Uterus (tissue), 4 donors: ENCODE measurements around the gene RARRES2. TPM values are rescaled to one million over a fixed set of nuclear protein-coding genes. Genes with fewer than 3 reads are reported as not detected.

Experiments
- DNase-seq, 2 donors: peaks; one replicate each; pipeline ENCODE4 v3.0.0-alpha.2; 2019 to 2020
- H3K27ac ChIP-seq, 2 donors: fragments of 200-600 bp; sonication (generic); 1 replicate in 1 of 2; 2 replicates in 1 of 2; pipeline ENCODE4 v1.5.1; 2016 to 2018
- H3K27me3 ChIP-seq, 2 donors: fragments of 200-600 bp; sonication (generic); one replicate each; pipeline ENCODE4 v1.5.1; 2018 to 2019; ENCODE audit warnings: control low read depth in 1 of 2
- H3K36me3 ChIP-seq, 2 donors: fragments of 200-600 bp; sonication (generic); one replicate each; pipeline ENCODE4 v1.5.1; 2019; ENCODE audit warnings: control low read depth in 1 of 2
- H3K4me1 ChIP-seq, 2 donors: fragments of 200-600 bp; sonication (generic); one replicate each; pipeline ENCODE4 v1.5.1; 2018 to 2019; ENCODE audit warnings: control low read depth in 1 of 2
- H3K4me3 ChIP-seq, 2 donors: fragments of 200-600 bp; sonication (generic); 1 replicate in 1 of 2; 2 replicates in 1 of 2; pipeline ENCODE4 v1.5.1; 2018 to 2019; ENCODE audit warnings: mild to moderate bottlenecking in 1 of 2
- H3K9me3 ChIP-seq, 2 donors: fragments of 200-600 bp; sonication (generic); one replicate each; pipeline ENCODE4 v1.5.1; 2019; ENCODE audit warnings: control low read depth in 1 of 2
- POLR2A ChIP-seq, 2 donors: fragments of 450-650 bp; IDR thresholded peaks; one replicate each; pipeline ENCODE4 v1.6.1; 2016; ENCODE audit warnings: antibody characterized with exemption in 2 of 2, mild to moderate bottlenecking in 1 of 2, moderate library complexity in 1 of 2
- intact Hi-C: fragments of 100-400 bp; cut with DNase I; formaldehyde crosslinking; loops from one replicate; pipeline ENCODE4 v1.15.1; 2023; ENCODE audit warnings: low total_unique reads
- total RNA-seq, 4 donors: library from RNA; depleted of rRNA in 3 of 4; stranded (reverse); fragments of >200 nt in 3 of 4; gene quantifications; one replicate each; pipeline versions ENCODE4 v1.1.0 to v1.2.4, GENCODE V29; 2014 to 2023
- TF ChIP-seq, protein P1 (sequence below), 4 experiments: fragments of 200-600 bp in 2 of 4; fragments of 450-650 bp in 2 of 4; sonication (generic) in 2 of 4; IDR thresholded peaks; one replicate each; pipeline ENCODE4 v1.5.1; 2016 to 2019; ENCODE audit warnings: antibody characterized with exemption in 4 of 4, mild to moderate bottlenecking in 2 of 4, moderate library complexity in 1 of 4
- donor health status: DM: yes; HTN: yes; CAD: no.

Gene RARRES2
- total RNA-seq, 4 donors from 2014 or later = 128 to 536 (median 236) TPM

DNA sequence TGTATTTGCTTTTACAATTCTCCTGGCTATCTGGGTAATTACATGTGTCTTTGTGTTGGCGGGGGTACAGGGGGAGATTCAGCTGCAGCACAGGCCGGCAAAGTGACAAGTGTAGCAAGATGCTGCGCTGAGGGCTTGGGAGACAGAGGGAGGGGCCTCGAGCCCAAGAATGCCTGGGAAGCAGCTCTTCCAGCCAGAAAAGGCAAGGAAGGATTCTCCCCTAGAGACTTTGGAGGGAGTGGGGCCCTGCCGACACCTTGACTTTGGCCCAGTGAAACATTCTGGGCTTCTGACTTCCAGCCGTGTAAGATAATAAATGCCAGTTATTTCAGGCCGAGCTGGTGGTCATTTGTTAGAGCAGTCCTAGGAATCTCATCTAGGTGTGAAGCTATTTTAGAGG, 20.0 kb upstream of the RARRES2 start:
- intact Hi-C loops = no loop called here
- Histone ChIP-seq H3K4me3 (no peak overlapping the region), H3K27ac (no peak overlapping the region), H3K36me3 (no peaks in the 10 kb centered on the region), H3K9me3 (no peaks in the 10 kb centered on the region), H3K4me1 (no peaks in the 10 kb centered on the region), H3K27me3 (no peaks in the 10 kb centered on the region)
- no peak for DNase-seq
- no peak for TF ChIP-seq POLR2A (IDR thresholded peaks at IDR 0.05)
- TF ChIP-seq, protein P1, sequence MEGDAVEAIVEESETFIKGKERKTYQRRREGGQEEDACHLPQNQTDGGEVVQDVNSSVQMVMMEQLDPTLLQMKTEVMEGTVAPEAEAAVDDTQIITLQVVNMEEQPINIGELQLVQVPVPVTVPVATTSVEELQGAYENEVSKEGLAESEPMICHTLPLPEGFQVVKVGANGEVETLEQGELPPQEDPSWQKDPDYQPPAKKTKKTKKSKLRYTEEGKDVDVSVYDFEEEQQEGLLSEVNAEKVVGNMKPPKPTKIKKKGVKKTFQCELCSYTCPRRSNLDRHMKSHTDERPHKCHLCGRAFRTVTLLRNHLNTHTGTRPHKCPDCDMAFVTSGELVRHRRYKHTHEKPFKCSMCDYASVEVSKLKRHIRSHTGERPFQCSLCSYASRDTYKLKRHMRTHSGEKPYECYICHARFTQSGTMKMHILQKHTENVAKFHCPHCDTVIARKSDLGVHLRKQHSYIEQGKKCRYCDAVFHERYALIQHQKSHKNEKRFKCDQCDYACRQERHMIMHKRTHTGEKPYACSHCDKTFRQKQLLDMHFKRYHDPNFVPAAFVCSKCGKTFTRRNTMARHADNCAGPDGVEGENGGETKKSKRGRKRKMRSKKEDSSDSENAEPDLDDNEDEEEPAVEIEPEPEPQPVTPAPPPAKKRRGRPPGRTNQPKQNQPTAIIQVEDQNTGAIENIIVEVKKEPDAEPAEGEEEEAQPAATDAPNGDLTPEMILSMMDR (IDR thresholded peaks at IDR 0.05) = no peak

DNA sequence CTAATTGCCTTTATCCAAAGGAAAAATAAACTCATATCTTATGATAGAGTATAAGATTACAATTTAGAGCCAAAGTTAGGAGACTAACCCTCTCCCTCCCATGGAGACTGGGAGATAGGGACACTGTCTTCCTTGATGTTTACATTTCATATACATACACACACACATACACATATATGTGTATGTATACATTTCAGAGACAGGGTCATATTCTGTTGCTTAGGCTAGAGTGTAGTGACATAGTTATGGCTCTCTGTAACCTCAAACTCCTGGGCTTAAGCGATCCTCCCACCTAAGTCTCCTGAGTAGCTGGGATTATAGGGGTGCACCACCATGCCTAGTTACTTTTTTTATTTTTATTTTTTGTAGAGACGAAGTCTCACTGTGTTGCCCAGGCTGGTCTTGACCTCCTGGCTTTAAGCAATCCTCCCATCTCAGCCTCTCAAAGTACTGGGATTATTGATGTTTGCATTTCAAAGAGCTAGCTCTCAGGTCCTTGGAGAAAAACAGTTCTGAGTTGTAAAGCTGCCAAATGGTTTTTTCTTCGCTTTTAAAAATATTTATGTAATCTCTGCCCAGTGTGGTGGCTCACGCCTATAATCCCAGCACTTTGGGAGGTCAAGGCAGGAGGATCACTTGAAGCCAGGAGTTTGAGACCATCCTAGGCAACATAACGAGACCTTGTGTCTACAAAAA, 19.1 kb upstream of the RARRES2 start:
- Histone ChIP-seq H3K36me3 (no peaks in the 10 kb centered on the region), H3K4me3 (no peak overlapping the region), H3K9me3 (no peaks in the 10 kb centered on the region), H3K4me1 (no peaks in the 10 kb centered on the region), H3K27me3 (no peaks in the 10 kb centered on the region), H3K27ac (no peak overlapping the region)
- no peak for DNase-seq
- intact Hi-C loops = no loop called here
- TF ChIP-seq POLR2A (IDR thresholded peaks at IDR 0.05) = no peak
- TF ChIP-seq, protein P1 (IDR thresholded peaks at IDR 0.05) = no peak

DNA sequence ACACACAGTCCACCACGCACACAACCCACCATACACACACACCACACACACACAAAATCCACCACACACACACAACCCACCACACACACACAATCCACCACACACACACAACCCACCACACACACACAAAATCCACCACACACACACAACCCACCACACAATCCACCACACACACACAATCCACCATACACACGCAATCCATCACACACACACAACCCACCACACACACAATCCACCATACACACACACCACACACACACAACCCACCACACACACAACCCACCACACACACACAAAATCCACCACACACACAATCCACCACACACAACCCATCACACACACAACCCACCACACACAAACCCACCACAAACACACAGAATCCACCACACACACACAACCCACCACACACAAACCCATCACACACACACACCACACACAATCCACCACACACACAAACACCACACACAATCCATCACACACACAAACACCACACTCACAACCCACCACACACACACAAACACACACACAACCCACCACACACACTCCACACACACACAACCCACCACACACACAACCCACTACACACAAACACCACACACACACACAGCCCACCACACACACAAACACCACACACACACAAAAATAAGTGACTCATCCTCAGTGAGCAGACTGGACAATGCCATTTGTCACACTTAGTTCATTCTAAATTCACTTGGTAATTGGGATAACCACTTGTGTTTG, 18.4 kb upstream of the RARRES2 start:
- Histone ChIP-seq H3K36me3 (no peaks in the 10 kb centered on the region), H3K27me3 (no peaks in the 10 kb centered on the region), H3K9me3 (no peaks in the 10 kb centered on the region), H3K27ac (no peak overlapping the region), H3K4me1 (no peaks in the 10 kb centered on the region), H3K4me3 (no peak overlapping the region)
- intact Hi-C loops = loop anchor here (5.0 kb wide), 1 partner anchor 63 kb away; no protein-coding TSS in a partner anchor
- DNase-seq = no peak
- TF ChIP-seq, protein P1 (IDR thresholded peaks at IDR 0.05) = no peak
- no peak for TF ChIP-seq POLR2A (IDR thresholded peaks at IDR 0.05)

DNA sequence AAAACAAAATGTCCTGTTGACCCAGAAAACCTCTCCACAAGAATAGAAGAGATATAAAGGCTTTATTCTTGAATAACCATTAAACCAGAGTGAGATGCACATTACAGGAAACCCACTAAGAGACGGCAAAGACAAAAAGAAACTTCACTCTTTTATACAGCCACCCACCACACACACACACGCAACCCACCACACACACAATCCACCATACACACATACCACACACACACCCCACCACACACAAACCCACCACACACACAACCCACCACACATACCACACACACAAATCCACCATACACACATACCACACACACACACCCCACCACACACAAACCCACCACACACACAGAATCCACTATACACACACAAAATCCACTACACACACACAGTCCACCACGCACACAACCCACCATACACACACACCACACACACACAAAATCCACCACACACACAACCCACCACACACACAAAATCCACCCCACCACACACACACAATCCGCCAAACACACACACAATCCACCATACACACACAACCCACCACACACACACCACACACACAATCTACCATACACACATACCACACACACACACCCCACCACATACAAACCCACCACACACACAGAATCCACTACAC, 17.7 kb upstream of the RARRES2 start:
- Histone ChIP-seq H3K27me3 (no peaks in the 10 kb centered on the region), H3K9me3 (no peaks in the 10 kb centered on the region), H3K4me1 (no peaks in the 10 kb centered on the region), H3K27ac (no peak overlapping the region), H3K4me3 (no peak overlapping the region), H3K36me3 (no peaks in the 10 kb centered on the region)
- no peak for DNase-seq
- intact Hi-C loops = loop anchor here (5.0 kb wide), 1 partner anchor 63 kb away; no protein-coding TSS in a partner anchor
- TF ChIP-seq, protein P1 (IDR thresholded peaks at IDR 0.05) = no peak
- no peak for TF ChIP-seq POLR2A (IDR thresholded peaks at IDR 0.05)

DNA sequence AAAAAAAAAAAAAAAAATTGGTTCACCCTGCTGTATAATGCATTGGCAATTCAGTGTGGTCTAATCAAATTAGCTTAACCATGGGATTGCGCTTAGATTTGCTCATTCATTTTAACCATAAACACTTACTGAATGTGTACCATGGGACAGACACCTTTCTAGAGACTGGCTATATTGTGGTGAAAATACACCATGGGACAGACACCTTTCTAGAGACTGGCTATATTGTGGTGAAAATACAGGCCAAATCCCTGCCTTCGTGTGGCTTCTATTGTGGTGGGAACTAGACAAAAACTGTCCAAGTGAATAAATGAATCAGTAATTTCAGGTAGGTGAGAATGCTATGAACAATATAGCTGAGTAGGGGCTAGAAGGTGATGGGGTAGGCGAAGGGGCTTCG, 17.0 kb upstream of the RARRES2 start:
- TF ChIP-seq POLR2A (IDR thresholded peaks at IDR 0.05) = no peak
- TF ChIP-seq, protein P1 (IDR thresholded peaks at IDR 0.05) = no peak
- no peak for DNase-seq
- H3K36me3 ChIP-seq = no peaks in the 10 kb centered on the region
- H3K27ac ChIP-seq = no peak overlapping the region
- H3K9me3 ChIP-seq = no peaks in the 10 kb centered on the region
- no peaks in the 10 kb centered on the region for H3K4me1 ChIP-seq
- no peaks in the 10 kb centered on the region for H3K27me3 ChIP-seq
- no peak overlapping the region for H3K4me3 ChIP-seq
- intact Hi-C loops = loop anchor here (5.0 kb wide), 1 partner anchor 64 kb away; no protein-coding TSS in a partner anchor
